ENCODE results near the gene APBB1IP. TPM values are rescaled to one million over a fixed set of nuclear protein-coding genes. Genes with fewer than 3 reads are reported as not detected.

The APBB1IP gene
- polyA plus RNA-seq, 3 donors: 24.6 to 78.7 (median 45.4) TPM

DNA sequence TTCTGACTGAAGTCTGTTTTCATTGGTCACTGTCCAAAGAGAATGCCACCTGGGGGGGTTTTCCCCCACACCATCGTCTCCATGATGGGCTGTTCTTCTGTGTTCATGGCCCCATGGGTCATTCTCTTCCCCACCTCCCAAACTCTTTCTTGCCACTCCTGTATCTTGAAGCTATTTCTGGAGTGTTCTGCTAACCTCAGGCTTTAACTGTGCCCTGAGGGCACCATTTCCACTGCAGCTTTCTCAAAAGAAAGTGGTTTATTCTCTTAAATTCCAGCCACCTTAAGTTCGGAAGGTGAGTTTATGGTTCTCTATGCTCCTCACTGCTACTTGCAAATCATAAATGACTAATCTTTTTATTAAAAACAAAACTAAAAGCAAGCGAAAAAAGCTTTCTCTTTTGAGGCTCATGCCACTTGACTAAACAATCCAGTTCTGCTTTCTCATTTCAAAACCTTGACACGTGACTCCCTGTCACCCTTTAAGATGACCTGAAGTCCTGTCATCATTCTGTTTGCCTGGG is 7.4 kb upstream of the APBB1IP start:
- intact Hi-C loops (cut with micrococcal nuclease): loop anchor here (10.0 kb wide), 2 partner anchors 46 to 124 kb away; no protein-coding TSS in a partner anchor
- peaks cover 50 to 53% of the 10 kb centered on the region in 2 donors for H3K4me1 ChIP-seq (ENCODE audit: control insufficient read depth in 1 of 2, insufficient read depth in 2 of 2, low read length in 2 of 2)
- DNase-seq: peak; percentile 92 to 98 (median 97)
- peak overlapping the region; percentile 60 for H2AFZ ChIP-seq (ENCODE audit: insufficient read depth, low read depth, low read length, poor library complexity, severe bottlenecking)
- Mint-ChIP-seq H3K36me3 (no peaks in the 10 kb centered on the region), H3K27me3 (ENCODE audit: low read depth in 3 of 3) (peaks cover 0 to 2% (median 0%) of the 10 kb centered on the region in 3 donors), H3K27ac (peak overlapping the region in 6 of 7 donors; percentile 95 to 98 (median 97)), H3K9me3 (peaks cover 0 to 2% (median 0%) of the 10 kb centered on the region in 7 donors), H3K4me1 (peaks cover 33% of the 10 kb centered on the region), H3K4me3 (peak overlapping the region; percentile 28 to 68)
- no peaks in the 10 kb centered on the region for H3K36me3 ChIP-seq (replicated peaks in 1 of 2; ENCODE audit: control insufficient read depth in 1 of 2, insufficient read depth in 2 of 2, low read length in 2 of 2)
- H4K20me1 ChIP-seq (ENCODE audit: insufficient read depth, low read length): no peaks in the 10 kb centered on the region
- peak overlapping the region in 1 of 3 experiments; percentile 63 for H3K4me3 ChIP-seq (replicated peaks in 1 of 3; ENCODE audit: low read depth in 2 of 3, low read length in 3 of 3)
- H3K27me3 ChIP-seq (ENCODE audit: control insufficient read depth in 2 of 2, insufficient read depth in 2 of 2, low read length in 2 of 2): no peaks in the 10 kb centered on the region
- no peaks in the 10 kb centered on the region for H3K79me2 ChIP-seq (ENCODE audit: insufficient read depth, low read length)
- H3K27ac ChIP-seq (ENCODE audit: low read depth in 1 of 2, low read length in 2 of 2): peak overlapping the region; percentile 77 to 87
- WGBS (ENCODE audit: insufficient coverage): 0% methylated on average over 1 of the region's 4 CpGs
- H3K9ac ChIP-seq (ENCODE audit: insufficient read depth, low read length, poor library complexity, severe bottlenecking): no peak overlapping the region
- peak overlapping the region; percentile 81 for H3K4me2 ChIP-seq (replicated peaks; ENCODE audit: extremely low read depth, low read length, poor library complexity, severe bottlenecking)
- TF ChIP-seq, protein P1, sequence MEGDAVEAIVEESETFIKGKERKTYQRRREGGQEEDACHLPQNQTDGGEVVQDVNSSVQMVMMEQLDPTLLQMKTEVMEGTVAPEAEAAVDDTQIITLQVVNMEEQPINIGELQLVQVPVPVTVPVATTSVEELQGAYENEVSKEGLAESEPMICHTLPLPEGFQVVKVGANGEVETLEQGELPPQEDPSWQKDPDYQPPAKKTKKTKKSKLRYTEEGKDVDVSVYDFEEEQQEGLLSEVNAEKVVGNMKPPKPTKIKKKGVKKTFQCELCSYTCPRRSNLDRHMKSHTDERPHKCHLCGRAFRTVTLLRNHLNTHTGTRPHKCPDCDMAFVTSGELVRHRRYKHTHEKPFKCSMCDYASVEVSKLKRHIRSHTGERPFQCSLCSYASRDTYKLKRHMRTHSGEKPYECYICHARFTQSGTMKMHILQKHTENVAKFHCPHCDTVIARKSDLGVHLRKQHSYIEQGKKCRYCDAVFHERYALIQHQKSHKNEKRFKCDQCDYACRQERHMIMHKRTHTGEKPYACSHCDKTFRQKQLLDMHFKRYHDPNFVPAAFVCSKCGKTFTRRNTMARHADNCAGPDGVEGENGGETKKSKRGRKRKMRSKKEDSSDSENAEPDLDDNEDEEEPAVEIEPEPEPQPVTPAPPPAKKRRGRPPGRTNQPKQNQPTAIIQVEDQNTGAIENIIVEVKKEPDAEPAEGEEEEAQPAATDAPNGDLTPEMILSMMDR (IDR thresholded peaks at IDR 0.05): no peak
- no peaks in the 10 kb centered on the region for H3K9me3 ChIP-seq (replicated peaks in 1 of 2; ENCODE audit: control insufficient read depth in 1 of 2, insufficient read depth in 1 of 2, low read length in 2 of 2)

DNA sequence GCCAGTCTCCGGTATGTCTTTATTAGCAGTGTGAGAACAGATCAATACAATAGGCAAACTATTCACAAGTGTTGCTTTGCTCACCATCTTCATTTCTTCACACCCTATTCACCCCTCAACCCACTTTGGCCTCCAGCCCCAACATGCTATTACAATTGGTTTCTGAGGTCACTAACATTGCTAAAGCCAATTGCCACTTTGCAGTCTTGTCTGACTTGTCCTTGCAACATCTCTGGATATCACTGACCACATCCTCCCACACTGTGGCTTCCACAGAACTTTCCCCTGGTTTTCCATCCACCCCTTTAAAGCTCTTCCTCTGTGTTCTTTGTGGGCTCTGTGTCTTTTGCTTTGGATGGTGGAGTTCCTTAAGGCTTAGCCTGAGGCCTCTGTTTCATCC is 5.2 kb upstream of the APBB1IP start:
- Histone ChIP-seq H3K9ac (ENCODE audit: insufficient read depth, low read length, poor library complexity, severe bottlenecking) (no peak overlapping the region), H4K20me1 (ENCODE audit: insufficient read depth, low read length) (no peaks in the 10 kb centered on the region), H3K4me1 (ENCODE audit: control insufficient read depth in 1 of 2, insufficient read depth in 2 of 2, low read length in 2 of 2) (peaks cover 69 to 73% of the 10 kb centered on the region in 2 donors), H3K4me2 (replicated peaks; ENCODE audit: extremely low read depth, low read length, poor library complexity, severe bottlenecking) (no peak overlapping the region), H3K4me3 (replicated peaks in 1 of 3; ENCODE audit: low read depth in 2 of 3, low read length in 3 of 3) (peak overlapping the region in 1 of 3 experiments; percentile 27), H3K27me3 (ENCODE audit: control insufficient read depth in 2 of 2, insufficient read depth in 2 of 2, low read length in 2 of 2) (no peaks in the 10 kb centered on the region), H2AFZ (ENCODE audit: insufficient read depth, low read depth, low read length, poor library complexity, severe bottlenecking) (no peak overlapping the region), H3K79me2 (ENCODE audit: insufficient read depth, low read length) (no peaks in the 10 kb centered on the region), H3K36me3 (replicated peaks in 1 of 2; ENCODE audit: control insufficient read depth in 1 of 2, insufficient read depth in 2 of 2, low read length in 2 of 2) (no peaks in the 10 kb centered on the region), H3K27ac (ENCODE audit: low read depth in 1 of 2, low read length in 2 of 2) (peak overlapping the region in 1 of 2 donors; percentile 52), H3K9me3 (replicated peaks in 1 of 2; ENCODE audit: control insufficient read depth in 1 of 2, insufficient read depth in 1 of 2, low read length in 2 of 2) (no peaks in the 10 kb centered on the region)
- no peaks in the 10 kb centered on the region for H3K36me3 Mint-ChIP-seq
- DNase-seq: peak; percentile 56 to 85 (median 78)
- TF ChIP-seq, protein P1 (IDR thresholded peaks at IDR 0.05): no peak
- H3K27ac Mint-ChIP-seq: no peak overlapping the region
- intact Hi-C loops (cut with micrococcal nuclease): loop anchor here (10.0 kb wide), 2 partner anchors 48 to 122 kb away; no protein-coding TSS in a partner anchor
- H3K4me1 Mint-ChIP-seq: peaks cover 47% of the 10 kb centered on the region
- WGBS (ENCODE audit: insufficient coverage): no CpG with 5 or more reads among the region's 1 CpG
- H3K9me3 Mint-ChIP-seq: peaks cover 0 to 2% (median 0%) of the 10 kb centered on the region in 7 donors
- no peak overlapping the region for H3K4me3 Mint-ChIP-seq
- peaks cover 0 to 2% (median 0%) of the 10 kb centered on the region in 3 donors for H3K27me3 Mint-ChIP-seq (ENCODE audit: low read depth in 3 of 3)

Data from CD14-positive monocyte (primary cell).